ENCODE data around the gene PACS2. TPM values are rescaled to one million over a fixed set of nuclear protein-coding genes. Genes with fewer than 3 reads are reported as not detected.

PACS2 gene
- total RNA-seq, 1 donor from 2014 or later: 263 TPM

DNA sequence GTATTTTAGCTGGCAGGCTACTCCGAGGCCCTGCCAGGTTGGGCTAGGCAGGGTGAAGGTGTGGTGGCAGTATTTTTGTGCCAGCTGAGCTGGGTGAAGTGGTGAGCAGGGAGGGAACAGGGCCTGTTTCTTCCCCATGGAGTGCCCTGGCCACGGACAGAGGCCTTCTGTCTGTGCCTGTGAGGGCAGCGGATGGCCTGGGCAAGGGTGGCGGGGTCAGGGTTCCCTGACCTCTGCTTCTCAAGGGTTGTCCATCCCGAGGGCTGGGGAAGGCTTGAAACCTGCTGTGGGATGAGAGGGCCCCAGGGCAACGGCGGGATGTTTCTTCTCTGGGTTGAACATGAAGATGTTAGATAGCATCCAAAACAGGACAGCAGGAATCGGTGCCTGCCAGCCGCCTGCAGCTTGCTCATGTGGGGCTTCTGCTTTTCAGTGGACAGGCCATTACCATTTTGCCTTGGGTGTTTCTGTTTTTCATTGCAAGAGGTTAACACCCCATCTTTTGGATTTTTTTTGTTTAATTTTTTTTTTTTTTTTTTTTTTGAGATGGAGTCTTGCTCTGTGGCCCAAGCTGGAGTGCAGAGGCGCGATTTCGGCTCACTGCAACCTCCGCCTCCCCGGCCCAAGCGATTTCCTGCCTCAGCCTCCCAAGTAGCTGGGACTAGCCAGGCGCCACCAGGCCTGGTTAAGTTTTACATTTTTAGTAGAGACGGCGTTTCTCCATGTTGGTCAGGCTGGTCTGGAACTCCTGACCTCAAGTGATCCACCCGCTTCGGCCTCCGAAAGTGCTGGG, 108.3 kb downstream of the PACS2 start:
- DNase-seq: peak; percentile 27
- no peak for TF ChIP-seq CTCF (IDR thresholded peaks at IDR 0.05; ENCODE audit: partially characterized antibody, unreplicated experiment)
- peaks cover 11% of the 10 kb centered on the region for H3K9me3 Mint-ChIP-seq (ENCODE audit: unreplicated experiment)
- H3K36me3 Mint-ChIP-seq (ENCODE audit: unreplicated experiment): peaks cover 7% of the 10 kb centered on the region
- H3K4me1 Mint-ChIP-seq (ENCODE audit: low read depth, unreplicated experiment): peaks cover 30% of the 10 kb centered on the region
- peaks cover 10% of the 10 kb centered on the region for H3K27me3 Mint-ChIP-seq (ENCODE audit: unreplicated experiment)
- peak overlapping the region; percentile 82 for H3K27ac Mint-ChIP-seq (ENCODE audit: unreplicated experiment)
- peak overlapping the region; percentile 28 for H3K4me3 Mint-ChIP-seq (ENCODE audit: unreplicated experiment)

GRCh38 chr14:105423488-105424195, 109.1 kb downstream of the PACS2 start:
- Mint-ChIP-seq H3K36me3 (ENCODE audit: unreplicated experiment) (peaks cover 7% of the 10 kb centered on the region), H3K9me3 (ENCODE audit: unreplicated experiment) (peaks cover 9% of the 10 kb centered on the region), H3K27ac (ENCODE audit: unreplicated experiment) (no peak overlapping the region)

GRCh38 chr14:105424861-105425260, 110.3 kb downstream of the PACS2 start:
- no peak overlapping the region for H3K27ac Mint-ChIP-seq (ENCODE audit: unreplicated experiment)
- no peak overlapping the region for H3K4me3 Mint-ChIP-seq (ENCODE audit: unreplicated experiment)
- peaks cover 7% of the 10 kb centered on the region for H3K36me3 Mint-ChIP-seq (ENCODE audit: unreplicated experiment)
- DNase-seq: no peak
- TF ChIP-seq CTCF (IDR thresholded peaks at IDR 0.05; ENCODE audit: partially characterized antibody, unreplicated experiment): no peak
- peaks cover 19% of the 10 kb centered on the region for H3K4me1 Mint-ChIP-seq (ENCODE audit: low read depth, unreplicated experiment)
- H3K9me3 Mint-ChIP-seq (ENCODE audit: unreplicated experiment): peaks cover 6% of the 10 kb centered on the region
- peaks cover 3% of the 10 kb centered on the region for H3K27me3 Mint-ChIP-seq (ENCODE audit: unreplicated experiment)

More at GRCh38 chr14:105423488-105424195, 109.1 kb downstream of the PACS2 start:
- TF ChIP-seq CTCF (IDR thresholded peaks at IDR 0.05; ENCODE audit: partially characterized antibody, unreplicated experiment): no peak
- peak overlapping the region; percentile 63 for H3K4me3 Mint-ChIP-seq (ENCODE audit: unreplicated experiment)
- peaks cover 23% of the 10 kb centered on the region for H3K4me1 Mint-ChIP-seq (ENCODE audit: low read depth, unreplicated experiment)
- no peak for DNase-seq
- H3K27me3 Mint-ChIP-seq (ENCODE audit: unreplicated experiment): peaks cover 6% of the 10 kb centered on the region

DNA sequence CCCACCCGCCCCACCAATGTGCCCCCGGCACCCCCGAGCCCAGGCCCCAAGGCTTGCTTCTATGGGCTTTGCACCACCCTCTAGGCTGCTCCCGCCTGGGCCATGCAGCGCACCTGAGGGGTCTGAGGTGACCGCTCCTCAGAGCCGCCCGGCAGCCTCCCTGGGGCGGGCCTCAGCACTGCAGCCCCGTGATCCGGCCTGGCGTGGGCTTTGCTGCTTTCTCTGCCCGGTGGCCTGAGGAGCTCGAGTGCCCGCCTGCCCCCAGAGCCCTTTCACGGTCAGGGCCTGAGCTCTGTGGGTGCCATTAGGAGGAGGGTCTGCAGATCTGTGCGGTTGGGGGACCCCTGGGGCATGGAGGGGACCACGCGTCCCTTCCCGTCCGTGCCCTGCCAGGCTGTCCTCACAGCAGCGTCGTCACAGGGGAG, 111.3 kb downstream of the PACS2 start:
- Mint-ChIP-seq H3K27me3 (ENCODE audit: unreplicated experiment) (peaks cover 3% of the 10 kb centered on the region), H3K36me3 (ENCODE audit: unreplicated experiment) (peaks cover 12% of the 10 kb centered on the region), H3K27ac (ENCODE audit: unreplicated experiment) (no peak overlapping the region), H3K9me3 (ENCODE audit: unreplicated experiment) (peaks cover 5% of the 10 kb centered on the region), H3K4me1 (ENCODE audit: low read depth, unreplicated experiment) (peaks cover 19% of the 10 kb centered on the region), H3K4me3 (ENCODE audit: unreplicated experiment) (peak overlapping the region; percentile 60)
- DNase-seq: peak; percentile 18
- no peak for TF ChIP-seq CTCF (IDR thresholded peaks at IDR 0.05; ENCODE audit: partially characterized antibody, unreplicated experiment)

Data from glutamatergic neuron (in vitro differentiated cells).